Astrocyte of the cerebellum (primary cell): ENCODE measurements around the gene GTPBP1.

Experiments
- DNase-seq: peaks from one replicate; pipeline ENCODE4 v3.0.0-alpha.2; 2011; ENCODE audit warnings: low read depth
- H3K4me3 ChIP-seq: 2 replicates; pipeline ENCODE4 v1.5.1; 2011; ENCODE audit warnings: mild to moderate bottlenecking, low read depth, low read length, moderate library complexity
- CTCF ChIP-seq: IDR thresholded peaks from 2 replicates; pipeline ENCODE4 v1.5.1; 2012; ENCODE audit warnings: low read length, low read depth, moderate library complexity, mild to moderate bottlenecking; ENCODE audit errors: missing control alignments
- in situ Hi-C: cut with HindIII; loops from 2 replicates; pipeline ENCODE4 v1.10.0; 2017; ENCODE audit warnings: low sequenced_read_pairs

The GTPBP1 gene

GRCh38 chr22:38733724-38734381 is 28.1 kb downstream of the GTPBP1 start:
- no peak for DNase-seq
- no peak for TF ChIP-seq CTCF
- in situ Hi-C loops, result no loop called here
- H3K4me3 ChIP-seq, result no peak overlapping the region

- no peak for DNase-seq
- in situ Hi-C loops, result no loop called here
Observed at GRCh38 chr22:38734421-38735100, 28.8 kb downstream of the GTPBP1 start.

DNA sequence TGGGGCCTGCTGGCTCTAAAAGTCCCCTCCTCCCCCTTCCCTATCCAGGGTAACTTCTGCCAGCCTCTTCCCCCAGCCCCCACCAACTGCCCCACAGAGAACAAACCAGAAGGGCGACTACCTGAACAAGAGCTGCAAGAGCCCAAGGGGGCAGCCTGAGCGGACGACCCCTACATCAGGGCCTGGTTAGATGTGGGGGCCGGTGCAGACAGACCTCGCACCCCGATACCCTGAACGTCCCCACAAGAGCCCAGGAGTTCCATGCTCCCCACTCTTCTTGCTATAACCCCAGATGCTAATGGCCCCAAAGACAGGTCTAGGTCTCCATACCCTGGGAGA is 29.4 kb downstream of the GTPBP1 start:
- H3K4me3 ChIP-seq, result no peak overlapping the region
- in situ Hi-C loops, result no loop called here
- DNase-seq, result no peak
- no peak for TF ChIP-seq CTCF

More at GRCh38 chr22:38734421-38735100, 28.8 kb downstream of the GTPBP1 start:
- no peak for TF ChIP-seq CTCF
- H3K4me3 ChIP-seq, result no peak overlapping the region

DNA sequence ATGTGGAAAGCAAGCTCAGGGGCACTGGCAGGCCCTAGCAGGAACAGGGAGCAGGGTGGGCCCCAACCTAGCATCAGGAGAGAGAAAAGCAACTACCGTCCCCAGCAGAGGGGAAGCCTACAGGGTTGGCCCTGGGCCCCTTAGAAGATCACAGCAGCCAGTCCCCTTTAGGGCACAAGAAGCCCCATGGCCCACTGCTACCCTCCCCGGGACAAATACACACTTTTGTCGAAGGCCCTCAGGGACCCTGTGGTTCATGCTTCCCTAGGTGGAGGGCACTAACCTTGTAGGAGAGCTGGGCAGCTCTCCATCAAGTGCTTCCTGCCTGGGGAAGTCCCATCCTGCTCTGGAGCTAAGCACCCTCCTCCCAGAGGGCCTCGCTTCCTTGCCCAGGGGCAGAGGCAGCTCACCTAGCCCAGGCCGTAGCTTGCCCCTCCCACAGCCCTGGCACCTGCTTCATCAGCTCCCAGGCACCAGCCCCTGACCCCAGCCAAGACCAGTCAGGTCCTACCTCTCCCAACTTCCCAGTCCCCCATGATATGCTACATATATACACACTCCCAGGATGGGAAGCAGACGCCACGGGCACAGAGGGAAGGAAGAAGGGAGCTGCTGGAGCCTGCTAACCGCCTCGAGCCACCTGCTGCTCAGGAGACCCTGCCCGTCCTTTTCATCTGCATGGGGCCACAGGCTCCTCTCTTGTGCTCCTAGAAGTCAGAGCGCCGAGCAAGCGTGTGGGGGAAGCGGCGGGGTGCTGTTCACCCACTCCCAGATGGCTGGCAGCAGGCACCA is 29.9 kb downstream of the GTPBP1 start:
- in situ Hi-C loops, result no loop called here
- DNase-seq, result no peak
- TF ChIP-seq CTCF, result no peak
- no peak overlapping the region for H3K4me3 ChIP-seq

- in situ Hi-C loops, result no loop called here
- H3K4me3 ChIP-seq, result no peak overlapping the region
- DNase-seq, result no peak
- no peak for TF ChIP-seq CTCF
Observed at GRCh38 chr22:38736257-38736570, 30.5 kb downstream of the GTPBP1 start.

DNA sequence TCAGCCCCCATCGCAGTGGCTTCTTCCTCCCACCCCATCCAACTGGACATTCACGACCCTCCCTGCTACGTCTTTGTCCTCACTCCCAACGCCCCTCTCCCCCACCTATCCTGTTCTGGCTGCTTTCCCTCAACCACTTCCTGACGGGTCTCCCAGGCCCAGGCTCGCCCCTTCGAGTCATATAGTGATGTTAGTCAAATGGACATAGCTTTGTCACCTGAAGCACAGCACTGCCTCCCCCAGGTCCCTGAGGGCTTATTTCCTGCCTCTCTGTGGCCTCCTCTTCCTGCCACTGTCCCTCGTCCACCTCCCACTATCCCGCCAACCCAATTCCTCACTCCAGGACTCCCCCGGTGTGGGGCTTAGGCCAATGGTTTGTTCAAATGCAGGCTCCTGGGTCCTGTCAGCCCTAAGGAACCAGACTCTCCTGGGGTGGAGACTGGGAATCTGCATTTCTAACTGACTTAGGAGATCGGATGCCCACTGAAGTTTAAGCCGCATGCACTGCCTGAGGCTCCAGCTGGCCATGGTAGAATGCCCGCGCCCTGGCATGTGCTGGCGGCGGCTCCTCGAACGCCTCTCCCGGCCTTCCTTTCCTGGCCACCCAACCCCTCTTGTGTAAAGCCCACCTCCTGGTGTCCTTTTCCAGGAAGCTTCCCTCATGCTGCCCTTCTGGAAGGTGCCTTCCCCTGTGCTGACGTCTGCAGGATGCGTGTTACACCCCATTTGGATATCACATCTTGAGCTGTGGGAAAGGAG is 31.7 kb downstream of the GTPBP1 start:
- in situ Hi-C loops, result no loop called here
- no peak for DNase-seq
- TF ChIP-seq CTCF, result no peak
- no peak overlapping the region for H3K4me3 ChIP-seq
